Activated CD4-positive, alpha-beta T cell treated with anti-CD3 and anti-CD28 coated beads, Interleukin-2, amount 50 U/mL, for 24 hours (primary cell): Measurements from ENCODE around the gene RO60.

Source experiments
- DNase-seq, 2 donors: peaks; one replicate each; pipeline ENCODE4 v3.0.0-alpha.2; 2020; ENCODE audit warnings: low read depth in 1 of 2, low spot score in 1 of 2

RO60 gene

GRCh38 chr1:193060406-193060805, 994 bp downstream of the RO60 start:
- no peak for DNase-seq

- DNase-seq: no peak
Observed at GRCh38 chr1:193060938-193061337, 1.5 kb downstream of the RO60 start.

- DNase-seq: no peak
Observed at GRCh38 chr1:193062698-193063463, 3.5 kb downstream of the RO60 start.

- DNase-seq: no peak
Observed at GRCh38 chr1:193065954-193066353, 6.5 kb downstream of the RO60 start.

DNA sequence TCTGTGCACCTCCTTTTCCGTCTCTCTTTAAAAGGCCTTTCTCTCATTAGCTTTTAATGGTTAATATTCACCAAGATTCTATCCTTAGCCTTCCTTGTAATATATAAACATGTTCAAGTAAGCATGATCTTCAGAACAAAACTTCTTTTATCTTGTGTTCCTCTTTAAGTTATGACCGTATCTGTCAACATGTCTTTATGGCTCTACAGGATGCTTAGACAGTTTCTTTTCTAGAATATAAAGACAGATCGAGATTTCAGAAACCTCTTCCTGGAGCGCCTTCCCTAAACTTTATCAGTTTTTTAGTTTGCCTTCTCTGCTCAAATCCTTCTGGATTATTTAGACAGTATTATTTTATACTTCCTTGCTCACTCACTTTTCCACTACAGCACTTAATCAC, 7.2 kb downstream of the RO60 start:
- no peak for DNase-seq

DNA sequence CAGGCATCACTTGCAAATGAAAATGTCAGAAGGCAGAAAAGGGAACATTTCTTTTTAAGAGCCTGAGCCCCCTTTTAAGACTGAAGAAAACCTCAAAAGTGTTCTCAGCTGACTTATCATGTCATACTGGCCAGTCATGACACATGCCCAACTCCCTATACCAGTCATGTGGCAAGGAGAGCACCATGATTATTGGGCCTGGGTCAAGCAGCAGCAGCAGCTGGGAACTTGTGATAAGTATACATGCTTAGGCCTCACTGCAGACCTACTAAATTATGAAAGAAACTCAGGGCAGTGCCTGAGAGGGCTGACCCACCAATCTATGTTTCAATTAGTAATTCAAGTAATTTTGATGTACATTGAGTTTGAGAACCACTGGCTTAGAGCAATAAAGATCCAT, 8.6 kb downstream of the RO60 start:
- DNase-seq: no peak

DNA sequence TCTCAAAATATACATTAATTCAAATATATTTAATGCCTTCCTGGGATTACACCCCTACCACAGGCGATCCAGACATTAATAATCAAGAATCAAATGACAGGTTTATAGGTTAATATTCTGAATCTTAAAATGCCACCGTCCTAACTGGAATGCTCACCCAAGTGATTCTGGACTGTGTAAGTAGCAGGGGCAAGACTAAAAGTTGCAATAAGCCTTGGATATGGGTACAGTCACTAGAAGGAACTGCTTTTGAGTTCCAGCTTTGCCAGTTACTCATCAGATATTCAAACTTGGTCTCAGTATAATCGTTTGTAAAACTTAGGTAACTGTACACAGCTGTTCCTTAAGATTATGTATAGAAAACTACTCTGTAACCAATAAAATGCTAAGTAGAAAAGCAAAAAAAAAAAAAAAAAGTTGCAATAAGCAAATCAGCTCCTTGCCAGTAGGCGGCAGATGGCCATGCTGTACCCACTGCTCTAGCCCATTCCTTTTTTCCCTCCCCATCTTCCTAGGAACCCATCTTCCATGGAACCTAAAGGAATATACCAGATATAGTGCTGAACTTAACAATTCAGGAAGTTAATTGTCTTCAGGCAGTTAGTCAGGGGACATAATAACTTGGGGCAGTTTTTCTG, 10.5 kb downstream of the RO60 start:
- DNase-seq: no peak

- no peak for DNase-seq
Observed at GRCh38 chr1:193070386-193070753, 11.0 kb downstream of the RO60 start.

- DNase-seq: no peak
Observed at GRCh38 chr1:193070942-193071341, 11.5 kb downstream of the RO60 start.

DNA sequence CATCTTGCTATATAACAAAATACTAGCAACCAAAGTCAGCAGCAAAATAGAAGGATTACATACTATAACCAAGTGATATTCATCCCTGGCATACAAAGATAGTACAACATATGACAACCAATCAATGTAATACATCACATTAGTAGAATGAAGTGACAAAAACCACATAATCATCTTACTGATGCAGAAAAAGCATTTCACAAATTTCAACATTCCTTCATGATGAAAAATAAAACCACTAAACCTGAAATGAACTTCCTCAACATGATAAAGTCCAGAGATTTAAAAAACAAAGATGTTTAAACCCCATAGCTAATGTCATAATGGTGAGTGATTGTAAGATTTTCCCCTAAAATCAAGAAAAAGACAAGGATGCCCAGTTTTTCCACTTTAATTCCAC, 18.6 kb downstream of the RO60 start:
- no peak for DNase-seq

- DNase-seq: no peak
Observed at GRCh38 chr1:193079187-193079586, 19.8 kb downstream of the RO60 start.

DNA sequence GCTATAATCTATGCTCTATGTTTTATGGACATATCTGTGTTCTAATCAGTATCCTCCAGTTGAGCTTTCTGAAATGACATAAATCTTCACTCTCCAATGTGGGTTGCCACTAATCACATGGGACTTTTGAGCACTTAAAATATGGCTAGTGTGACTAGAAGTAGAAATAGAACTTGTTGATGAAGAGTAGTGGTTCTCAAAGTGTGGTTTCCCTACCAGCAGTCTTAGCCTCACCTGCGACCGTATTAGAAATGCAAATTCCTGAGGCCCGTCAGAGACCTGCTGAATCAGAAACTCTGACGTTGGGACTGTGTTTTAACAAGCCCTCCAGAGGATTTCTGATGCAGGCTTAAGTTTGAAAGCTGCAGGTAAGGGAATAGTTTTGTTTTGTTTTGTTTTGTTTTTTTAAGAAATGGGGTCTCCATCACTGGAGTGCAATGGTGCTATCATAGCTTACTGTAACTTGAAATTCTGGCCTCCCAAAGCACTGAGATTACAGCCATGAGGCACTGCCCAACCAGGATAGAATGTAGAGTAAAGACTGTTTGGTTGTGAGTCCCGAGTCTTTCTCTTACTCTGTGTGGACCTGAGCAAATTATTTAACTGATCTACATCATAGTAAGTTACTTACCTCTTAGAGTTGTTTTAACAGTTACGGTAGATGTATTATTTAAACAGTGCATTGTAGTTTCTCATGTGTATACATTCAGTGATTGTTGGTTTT, 24.1 kb downstream of the RO60 start:
- DNase-seq: no peak

- DNase-seq: no peak
Observed at GRCh38 chr1:193085263-193085662, 25.9 kb downstream of the RO60 start.

GRCh38 chr1:193086342-193086741, 26.9 kb downstream of the RO60 start:
- no peak for DNase-seq

- no peak for DNase-seq
Observed at GRCh38 chr1:193087893-193088292, 28.5 kb downstream of the RO60 start.

DNA sequence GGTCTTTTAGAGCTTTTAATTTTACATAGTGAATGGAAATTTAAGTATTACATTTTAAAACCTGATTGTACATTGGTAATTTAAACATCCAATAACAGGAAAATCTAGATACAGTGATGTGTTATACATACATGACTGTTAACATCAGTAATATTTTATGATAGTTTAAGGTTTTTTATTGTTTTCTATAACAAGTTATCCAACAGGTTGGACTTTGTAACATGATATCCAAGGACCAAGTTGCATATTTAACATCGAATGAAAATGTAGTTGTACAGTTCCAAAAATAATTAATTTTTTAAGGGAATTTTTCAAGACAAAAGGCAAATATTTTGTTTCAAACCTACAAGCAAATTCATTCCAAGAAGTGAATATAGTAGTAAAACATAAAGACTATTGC, 31.5 kb downstream of the RO60 start:
- DNase-seq: no peak

- DNase-seq: no peak
Observed at GRCh38 chr1:193094112-193094511, 34.7 kb downstream of the RO60 start.

GRCh38 chr1:193102662-193103061, 43.2 kb downstream of the RO60 start:
- DNase-seq: no peak

DNA sequence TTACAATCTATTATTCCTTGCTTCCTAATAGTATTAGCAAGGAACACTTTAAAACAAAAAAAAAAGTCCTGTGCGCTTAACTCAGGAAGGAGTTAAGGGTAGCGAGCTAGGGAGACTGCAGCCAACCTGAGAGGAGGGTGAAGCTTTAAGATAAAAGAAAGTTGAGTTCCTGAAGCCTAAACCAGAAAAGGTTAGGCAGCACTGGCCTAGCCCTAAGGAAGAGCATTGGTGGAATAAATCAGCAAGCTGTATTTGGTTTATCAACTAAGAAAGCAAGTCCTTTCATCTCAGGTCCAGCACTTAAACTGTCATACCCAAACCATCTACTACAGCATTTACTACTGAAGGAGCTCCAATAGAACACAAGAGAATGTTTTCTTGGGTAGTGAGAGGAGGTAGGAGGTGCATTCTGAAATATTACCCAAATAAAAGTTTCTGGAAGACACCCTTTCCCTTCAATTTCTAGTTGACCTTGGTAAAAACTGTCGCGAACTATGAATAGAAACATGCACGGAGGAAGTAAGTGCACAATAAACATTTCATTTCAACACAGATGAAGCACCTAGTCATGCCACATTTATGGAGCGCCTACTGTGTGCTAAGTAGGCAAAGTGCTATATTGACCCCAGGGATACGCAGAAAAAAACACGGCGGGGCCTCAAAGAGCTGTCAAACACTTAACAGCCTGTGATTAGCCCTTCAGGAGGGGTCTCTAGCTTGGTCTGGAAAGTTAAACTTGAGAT, 44.5 kb downstream of the RO60 start:
- no peak for DNase-seq

DNA sequence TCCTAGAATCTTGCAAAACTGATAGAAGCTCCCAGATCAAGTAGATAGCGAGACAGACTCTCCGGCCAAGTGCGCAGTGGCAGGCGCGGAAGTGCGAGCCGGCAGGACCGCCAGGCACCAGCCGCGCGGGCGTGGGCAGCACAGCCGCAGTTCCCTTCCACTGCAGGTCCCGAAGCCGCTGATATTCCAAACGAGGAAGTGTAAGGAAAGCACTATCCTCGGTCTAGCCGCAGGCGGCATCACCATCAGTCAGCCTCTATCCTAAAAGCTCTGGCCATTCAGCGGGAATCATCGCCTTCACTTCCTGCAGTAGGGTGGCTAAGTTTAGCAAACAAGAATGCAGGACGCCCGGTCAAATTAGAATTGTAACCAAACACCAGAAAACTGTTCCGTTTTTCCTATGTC, 45.1 kb downstream of the RO60 start:
- no peak for DNase-seq

- peak in 1 of 2 donors; percentile 46 for DNase-seq
Observed at GRCh38 chr1:193104907-193105820, 45.8 kb downstream of the RO60 start, which contains the start of gene GLRX2. Gene GLRX2 (minus strand): TSS chr1:193105414. CDS start chr1:193105382, 32 bp downstream.
